HG02623 (cell line): ENCODE results near the gene FBXW2.

Source experiments
- ATAC-seq: cut with Tn5 transposase; IDR thresholded peaks from one replicate; pipeline ENCODE4 v1.9.1; 2021; ENCODE audit warnings: moderate library complexity; ENCODE audit not compliant: unreplicated experiment

Gene FBXW2

DNA sequence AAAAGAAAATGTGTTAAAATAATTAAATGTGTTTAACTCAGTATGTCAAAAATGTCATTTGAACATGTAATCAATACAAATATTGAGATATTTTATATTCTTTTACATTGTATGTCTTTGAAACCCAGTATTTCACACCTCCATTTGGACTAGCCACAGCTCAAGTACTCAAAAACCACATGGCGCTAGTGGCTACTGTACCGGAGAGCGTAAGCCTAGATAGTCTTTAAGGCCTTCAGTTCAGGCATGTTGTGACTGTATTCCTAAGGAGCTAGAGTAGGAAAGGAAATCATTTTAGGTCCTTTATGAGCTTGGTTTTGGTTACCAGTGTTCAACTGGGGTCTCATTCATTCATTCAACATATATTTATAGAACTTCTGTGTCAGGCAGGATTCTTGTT, 12.8 kb downstream of the FBXW2 start:
- ATAC-seq: no peak

DNA sequence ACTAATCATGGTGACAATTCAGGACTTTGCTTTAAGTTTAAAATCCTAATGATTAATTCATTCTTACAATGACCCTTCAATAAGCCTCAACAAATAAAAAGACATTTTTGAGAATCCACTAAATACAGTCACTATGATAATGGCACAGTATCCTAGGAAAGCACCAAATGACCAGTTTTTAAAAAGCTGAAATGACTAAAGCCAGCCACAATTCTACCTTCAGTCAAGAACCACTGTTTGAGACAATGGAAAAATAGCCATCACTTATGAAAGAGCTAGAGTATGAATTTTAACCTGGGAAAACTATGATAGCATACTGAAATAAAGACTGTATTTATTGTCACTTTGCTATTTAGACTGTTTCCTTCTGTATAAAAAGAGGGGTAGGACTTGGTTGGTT, 14.0 kb downstream of the FBXW2 start:
- no peak for ATAC-seq

DNA sequence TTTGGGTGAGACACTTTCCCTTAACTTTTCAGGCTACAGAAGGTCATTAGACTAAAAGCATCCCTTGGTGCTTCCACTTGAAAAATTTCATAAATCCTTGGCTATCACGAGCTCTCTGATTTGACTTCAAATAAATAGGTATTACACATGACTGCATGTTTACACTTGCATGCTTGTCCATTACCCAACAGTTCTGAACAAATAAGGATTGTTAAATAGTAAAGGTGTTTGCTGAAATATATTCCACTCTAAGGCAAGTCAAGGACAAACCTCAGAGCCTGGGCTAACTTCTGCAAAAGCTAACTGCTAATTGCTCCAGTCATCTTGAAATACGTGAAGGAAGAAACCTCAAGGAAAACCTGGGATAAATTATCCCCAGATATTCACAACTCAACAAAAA, 14.5 kb downstream of the FBXW2 start:
- no peak for ATAC-seq

DNA sequence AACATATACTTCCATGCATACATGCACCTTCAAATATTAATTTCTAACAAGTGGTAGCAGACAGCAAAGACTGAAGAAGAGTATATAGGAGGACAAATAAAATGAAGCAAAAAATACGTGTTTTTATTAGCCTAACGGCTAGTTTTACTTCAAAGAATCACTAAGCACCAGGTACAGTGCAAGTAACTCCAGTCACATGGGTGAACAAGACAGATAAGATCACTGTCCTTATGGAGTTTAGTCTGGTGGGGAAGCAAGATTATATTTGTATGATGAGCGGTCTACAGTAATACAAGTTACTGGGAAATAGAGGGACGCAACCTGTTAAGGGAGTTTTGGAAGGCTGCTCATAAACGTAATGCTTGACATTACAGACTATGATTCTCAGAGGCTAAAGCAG, 16.0 kb downstream of the FBXW2 start:
- ATAC-seq: no peak

DNA sequence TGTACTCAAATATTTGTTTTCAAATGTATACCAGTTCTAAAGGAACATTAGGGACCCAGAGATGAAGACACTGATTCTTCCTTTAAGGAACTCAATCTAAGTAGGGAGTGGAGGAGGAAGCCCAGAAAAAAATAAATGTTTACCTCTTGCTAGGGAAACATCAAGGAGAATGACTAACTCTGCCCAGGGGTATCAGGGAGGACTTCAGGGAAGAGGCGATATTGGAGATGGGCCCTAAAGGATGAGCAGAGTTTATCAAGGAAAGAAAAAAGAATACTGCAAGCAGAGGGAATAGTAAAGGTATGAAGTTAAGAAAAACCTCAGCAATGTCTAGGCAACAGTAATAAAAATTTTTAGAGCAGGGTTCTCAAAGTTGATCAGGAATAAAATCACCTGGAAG, 16.4 kb downstream of the FBXW2 start:
- no peak for ATAC-seq

DNA sequence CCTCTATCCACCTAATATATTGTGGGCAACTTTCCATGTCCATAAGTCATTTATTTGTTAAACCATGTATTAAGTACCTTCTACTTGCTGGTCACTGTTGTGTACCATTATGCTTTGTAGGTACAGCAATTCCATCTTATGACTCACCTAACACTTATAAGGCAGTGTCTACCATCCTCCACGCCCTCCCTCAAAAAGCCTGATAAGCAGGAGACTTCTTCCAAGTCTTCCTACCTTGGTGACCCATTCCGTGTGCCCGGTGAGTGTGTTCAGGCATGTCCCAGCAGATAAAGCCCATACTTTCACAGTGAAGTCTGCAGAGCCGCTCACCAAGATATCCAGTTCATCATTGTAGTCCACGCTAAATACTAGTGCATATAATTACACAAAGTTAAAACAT, 17.4 kb downstream of the FBXW2 start:
- no peak for ATAC-seq

DNA sequence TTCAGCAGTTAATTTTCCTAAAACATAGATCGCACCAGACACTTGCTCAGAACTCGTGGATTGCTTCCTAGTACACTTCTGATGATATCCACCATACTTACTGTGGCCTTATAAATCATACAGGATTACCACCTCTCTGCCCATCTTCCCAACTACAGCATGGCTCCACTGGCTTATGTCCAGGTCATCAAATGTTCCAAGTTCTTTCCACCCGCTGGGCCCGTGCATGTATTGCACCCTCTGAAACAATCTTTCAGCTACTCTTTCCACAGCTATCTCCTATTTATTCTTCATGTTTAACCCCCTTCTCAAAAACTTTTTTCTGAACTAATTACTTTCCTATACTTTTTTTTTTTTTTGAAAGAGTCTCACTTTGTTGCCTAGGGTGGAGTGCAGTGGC, 18.5 kb downstream of the FBXW2 start:
- ATAC-seq: no peak

DNA sequence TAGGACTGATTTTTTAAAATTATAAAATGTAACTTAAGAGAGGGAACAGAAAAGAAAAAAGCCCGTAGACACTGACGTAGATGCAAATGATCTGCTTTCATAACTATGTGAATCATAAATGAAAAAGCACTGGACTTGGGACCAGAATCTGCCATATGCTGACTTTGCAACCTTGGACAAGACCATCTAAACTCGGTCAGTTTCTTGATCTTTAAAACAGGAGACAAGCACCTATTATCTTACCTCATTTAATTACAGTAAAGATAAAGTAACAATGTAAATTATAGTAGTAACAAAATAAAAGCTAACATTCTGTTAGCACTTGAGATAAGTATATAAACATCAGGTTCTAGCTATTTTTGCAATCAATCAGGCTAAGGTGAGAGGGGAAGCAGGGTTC, 20.0 kb downstream of the FBXW2 start:
- ATAC-seq: no peak

DNA sequence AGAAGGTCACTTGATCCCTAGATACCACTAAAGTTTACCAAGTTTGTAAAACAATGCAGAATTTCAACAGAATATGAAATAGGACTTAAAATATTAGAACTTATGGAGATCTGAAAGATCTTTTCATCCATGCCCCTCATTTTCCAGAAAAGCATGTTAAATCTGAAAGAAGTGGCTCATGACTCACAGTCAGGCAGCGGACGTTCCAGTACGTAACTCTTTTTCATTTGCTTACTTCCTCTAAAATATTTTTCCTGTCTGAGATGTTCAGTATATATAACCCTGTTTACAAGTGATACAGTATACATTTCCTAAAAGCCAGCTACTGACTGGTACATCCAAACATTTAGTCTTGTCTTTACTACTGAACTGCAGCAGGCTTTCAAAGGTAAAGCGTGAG, 22.3 kb downstream of the FBXW2 start:
- no peak for ATAC-seq

DNA sequence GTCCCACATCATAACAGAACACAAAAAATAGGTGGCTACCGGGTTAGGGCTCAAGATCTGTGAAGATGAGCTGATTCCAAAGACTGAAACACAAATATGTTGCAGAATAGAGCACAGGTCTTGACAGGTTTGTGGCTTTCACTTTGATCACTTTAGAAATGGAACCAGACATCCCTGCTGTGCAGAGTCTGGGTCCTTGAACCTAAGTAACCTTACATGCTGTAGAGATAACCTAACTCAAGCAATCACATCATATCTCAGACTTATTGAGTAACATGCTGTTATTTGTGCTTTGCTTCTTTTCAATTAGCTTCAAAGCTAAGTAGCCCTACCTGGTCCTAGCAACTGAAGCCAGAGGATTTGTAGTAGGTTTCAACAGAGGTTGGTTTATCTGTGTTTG, 24.3 kb downstream of the FBXW2 start:
- no peak for ATAC-seq

DNA sequence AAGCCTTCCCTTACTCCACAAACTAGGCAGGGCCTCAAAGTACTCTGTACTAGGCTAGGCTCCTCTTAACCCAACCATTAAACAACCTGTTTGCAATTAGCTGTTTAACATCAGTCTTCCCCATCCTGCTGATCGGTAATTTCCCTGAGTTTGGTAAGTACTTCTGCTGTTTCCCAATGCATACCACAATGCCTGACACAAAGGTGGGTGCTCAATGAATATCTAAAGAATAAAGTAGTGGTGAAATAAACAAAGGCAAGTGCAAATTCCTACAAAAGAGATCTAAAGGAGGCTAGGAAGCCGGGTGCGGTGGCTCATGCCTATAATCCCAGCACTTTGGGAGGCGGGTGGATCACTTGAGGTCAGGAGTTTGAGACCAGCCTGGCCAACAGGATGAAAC, 25.0 kb downstream of the FBXW2 start:
- ATAC-seq: no peak

DNA sequence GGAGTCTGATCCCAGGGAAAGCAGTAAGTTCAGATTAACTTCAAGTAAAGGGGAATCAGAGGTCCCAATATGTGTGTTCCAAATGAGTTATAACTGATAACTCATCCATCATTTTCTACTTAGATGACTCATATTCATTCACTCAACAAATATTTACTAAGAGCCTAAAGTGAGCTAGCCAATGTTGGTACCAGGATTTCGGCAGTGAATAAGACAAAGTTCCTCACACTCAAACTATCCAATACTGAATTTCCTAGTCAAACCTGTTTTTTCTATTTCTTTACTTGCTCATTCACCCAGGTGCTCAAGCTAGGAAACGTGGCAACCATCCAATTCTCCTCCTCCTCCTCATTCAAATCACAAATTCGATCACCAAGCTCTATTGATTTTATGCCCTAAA, 25.8 kb downstream of the FBXW2 start:
- no peak for ATAC-seq

DNA sequence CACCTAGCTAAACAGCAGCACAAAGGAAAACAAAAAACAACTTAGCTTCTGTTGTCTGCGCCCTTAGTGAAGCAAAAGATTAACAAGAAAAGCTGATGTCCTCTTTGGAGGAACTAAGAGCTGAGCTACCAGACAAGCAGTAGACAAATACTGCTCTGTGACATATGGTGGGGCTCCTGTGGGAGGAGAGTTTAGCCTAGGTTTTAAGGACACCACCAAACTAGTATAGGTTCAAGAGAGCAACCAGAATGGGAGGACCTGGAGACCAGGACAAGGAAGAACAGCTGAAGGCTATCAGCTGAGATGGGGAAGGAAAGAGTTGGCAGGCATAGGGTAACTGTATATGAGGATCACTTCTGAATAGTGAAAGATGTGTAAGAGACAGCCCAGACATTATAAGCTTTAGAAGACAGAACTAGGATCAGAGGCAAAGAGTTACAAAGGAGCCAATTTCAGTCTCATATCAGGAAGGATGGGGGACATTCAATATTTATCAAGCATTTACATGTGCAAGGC, 27.2 kb downstream of the FBXW2 start:
- ATAC-seq: no peak

DNA sequence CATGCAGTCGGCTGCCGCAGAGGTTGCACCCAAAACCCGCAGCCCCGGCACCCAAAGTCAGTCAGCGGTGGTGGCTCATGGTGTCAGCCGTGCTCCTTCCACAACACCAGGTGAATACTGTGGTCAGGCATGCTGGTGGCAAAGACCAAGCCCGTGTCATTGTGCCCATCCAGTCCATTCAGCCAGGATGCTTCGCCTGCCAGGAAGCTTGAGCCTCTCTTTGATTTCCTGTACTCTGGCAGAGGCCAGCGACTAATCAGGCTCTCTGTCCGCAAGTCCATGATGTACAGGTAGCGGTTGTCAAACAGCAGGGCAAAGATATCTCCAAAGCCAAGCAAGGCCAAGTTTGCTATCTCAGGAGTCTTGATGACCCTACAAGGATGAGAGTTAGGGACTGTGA, 28.7 kb downstream of the FBXW2 start:
- ATAC-seq: no peak

DNA sequence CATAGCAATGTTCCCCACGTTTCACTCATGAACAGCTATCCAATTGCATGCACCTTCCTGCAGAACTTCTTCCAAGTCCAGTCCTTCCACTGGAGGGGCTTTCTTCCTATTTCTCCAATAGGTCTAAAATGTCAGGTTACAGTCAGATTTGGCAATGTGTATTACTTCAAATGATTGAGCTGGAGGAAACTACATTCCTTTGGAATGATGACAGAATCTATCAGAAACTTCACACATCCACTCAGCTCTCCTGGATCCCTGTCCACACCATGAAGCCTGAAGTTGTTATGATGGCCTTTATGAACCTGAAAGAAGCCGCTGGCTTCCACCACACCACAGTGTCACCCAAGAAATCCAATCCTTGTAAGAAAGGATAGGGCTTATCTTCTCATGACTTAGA, 32.2 kb downstream of the FBXW2 start:
- no peak for ATAC-seq

DNA sequence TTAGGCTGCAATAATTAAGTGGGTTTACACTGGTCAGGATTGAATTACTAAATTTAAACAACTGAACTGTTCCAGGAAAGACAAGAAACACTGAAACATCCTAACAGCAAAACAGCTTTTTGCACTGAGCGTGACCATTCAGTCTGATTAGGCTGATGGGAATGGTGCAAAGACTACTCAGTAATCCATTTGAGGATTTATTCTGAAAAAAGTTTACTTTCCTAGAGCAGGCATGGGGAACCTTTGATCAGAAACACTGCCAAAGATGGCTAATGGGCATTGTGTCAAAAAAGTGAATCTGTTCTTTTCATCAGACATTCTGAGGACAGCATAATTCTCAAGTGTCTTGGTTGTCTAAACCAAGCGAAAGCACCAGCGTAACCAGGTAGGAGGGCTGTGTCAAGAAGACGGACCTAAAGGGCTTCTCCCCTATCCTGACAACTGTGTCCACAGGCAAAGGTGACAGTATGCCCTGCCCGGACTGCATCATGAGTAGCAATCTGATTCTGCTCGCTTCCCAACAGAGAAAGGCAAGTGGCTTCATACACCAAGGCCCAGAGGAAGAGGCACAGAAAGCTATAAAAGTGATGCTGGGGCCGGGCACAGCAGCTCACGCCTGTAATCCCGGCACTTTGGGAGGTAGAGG, 33.3 kb downstream of the FBXW2 start:
- no peak for ATAC-seq

DNA sequence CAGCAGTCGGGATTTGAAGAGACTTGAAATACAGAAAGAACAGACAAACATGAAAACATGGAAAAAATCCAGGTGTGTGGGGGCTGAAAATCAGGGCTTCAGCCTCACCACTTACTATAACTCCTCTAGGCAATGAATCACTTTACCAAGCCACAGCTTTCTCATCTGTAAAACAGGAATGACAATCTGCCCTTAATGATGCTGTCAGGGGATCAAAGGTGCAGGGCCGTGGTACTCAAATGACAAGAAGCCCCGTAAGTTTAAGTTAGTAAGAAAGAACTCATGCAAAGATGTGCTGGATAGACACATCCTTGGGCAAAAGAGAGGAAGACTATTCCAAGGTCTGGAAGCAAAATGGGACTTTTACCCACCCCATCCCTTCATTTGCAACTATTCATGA, 34.7 kb downstream of the FBXW2 start:
- ATAC-seq: no peak

DNA sequence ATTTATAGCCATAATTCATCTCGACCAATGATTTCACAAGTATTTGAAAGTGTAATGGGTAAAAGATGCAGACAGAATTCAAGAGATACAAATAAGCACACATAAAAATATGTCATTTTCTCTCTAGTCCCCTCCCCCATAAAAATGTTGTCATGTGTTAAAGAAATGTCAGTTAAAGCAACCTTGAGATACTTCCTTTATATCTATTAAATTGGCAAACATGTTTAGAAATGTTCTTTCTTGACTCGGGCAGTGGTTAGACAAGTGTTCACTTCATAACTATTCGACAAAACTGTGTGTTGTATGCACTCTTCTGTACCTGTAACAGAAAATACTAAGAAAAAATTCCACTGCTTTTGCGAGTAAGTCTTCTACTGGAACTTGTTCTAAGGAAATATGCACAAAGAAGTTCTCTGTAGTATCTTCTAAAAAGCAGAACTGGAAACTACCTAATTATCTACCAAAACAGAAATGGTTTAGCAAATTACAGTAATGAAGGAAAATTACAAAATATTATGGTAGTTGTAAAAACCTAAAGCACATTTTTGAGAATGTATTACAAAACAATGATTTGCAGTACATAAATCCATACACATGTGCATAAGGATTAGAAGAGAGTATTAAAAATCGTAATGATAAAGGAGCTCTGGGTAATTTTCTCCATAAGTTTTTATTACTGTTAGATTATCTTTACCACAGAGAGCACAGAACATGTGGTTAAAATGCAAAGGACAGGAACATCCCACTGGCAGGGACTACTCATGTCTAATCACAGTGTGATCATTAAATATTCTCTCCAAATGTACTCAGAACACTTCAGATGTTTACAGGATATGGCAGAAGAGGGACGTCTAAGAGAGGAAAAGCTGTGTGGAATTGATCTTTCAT, 35.9 kb downstream of the FBXW2 start:
- ATAC-seq: no peak

DNA sequence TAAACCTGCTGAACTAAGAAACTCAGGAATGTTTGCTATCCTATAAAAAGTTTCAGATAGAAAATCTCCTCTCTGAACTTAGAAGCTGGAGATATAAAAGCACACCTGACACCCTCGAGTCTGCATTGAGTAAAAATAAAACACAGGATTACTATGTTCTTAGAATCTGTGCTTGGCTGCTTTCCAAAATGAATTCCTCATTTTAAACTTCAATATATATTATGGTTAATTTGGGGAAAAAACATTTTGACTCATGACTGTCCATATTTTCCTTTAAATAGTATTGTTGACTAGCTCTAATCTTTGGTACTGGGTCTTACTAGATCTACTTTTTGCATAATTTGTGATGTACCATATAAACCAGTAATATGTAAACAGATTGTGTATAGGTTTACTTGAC, 36.7 kb downstream of the FBXW2 start:
- ATAC-seq: no peak

DNA sequence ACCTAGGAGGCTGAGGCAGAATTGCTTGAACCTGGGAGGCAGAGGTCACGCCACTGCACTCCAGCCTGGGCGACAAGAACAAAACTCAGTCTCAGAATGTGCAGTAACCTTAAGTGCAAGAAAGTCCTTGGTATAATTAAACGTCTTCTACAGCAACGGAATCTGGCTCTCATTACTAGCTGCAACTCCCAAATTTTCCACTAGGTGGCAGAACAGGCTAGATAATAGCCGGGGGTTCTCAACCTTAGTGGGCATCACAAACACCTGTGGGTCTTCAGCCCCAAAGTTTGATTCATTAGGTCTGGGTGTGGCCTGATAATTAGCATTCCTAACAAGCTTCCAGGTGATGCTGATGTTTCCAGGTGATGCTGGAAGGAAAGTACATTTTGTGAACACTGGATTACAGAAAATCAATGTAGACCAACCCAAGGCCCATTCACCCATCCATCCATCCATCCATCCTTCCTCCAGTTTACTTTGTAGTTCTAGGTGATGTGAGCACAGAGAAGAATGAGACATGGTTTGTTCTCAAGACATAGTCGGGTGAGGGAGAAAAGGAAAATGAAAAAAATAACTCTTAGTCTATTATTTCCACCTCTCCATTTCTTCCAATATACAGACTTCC, 37.3 kb downstream of the FBXW2 start:
- no peak for ATAC-seq

DNA sequence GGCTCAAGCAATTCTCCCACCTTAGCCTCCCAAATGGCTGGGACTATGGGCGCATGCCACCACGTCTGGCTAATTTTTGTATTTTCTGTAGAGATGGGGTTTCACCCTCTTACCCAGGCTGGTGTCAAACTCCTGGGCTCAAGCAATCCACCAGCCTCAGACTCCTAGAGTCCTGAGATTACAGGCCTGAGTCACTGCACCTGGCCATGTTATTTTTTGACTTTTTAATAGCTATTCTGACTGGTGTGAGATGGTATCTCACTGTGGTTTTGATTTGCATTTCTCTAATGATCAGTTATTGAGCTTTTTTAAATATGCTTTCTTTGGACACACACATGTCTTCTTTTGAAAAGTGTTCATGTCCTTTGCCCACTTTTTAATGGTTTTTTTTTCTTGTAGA, 38.2 kb downstream of the FBXW2 start:
- peak; percentile 60 for ATAC-seq

DNA sequence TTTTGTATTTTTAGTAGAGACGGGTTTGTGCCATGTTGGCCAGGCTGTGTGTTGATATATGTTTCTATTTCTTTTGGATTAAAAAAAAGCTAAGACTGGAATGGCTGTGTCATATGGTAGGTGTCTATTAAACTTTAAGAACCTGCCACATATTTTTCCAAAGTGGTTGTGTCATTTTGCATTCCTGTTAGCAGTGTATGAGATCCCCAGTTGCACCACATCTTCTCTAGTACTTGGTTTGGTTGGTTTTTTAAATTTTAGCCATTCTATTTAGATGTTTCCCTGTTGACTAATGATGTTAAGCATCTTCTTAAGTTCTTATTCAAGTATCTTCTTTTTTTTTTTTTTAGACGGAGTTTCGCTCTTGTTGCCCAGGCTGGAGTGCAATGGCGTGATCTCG, 42.8 kb downstream of the FBXW2 start:
- ATAC-seq: no peak
